Thyroid gland (tissue), 4 donors: ENCODE measurements around the gene TXLNB.

Source experiments
- CTCF ChIP-seq, 6 experiments: fragments of 200-600 bp in 3 of 6; fragments of 450-650 bp in 3 of 6; sonication (generic) in 3 of 6; IDR thresholded peaks; one replicate each; pipeline ENCODE4 v1.5.1; 2016 to 2019; ENCODE audit warnings: antibody characterized with exemption in 6 of 6, mild to moderate bottlenecking in 2 of 6, inconsistent platforms in 1 of 6, moderate library complexity in 1 of 6
- POLR2A ChIP-seq, 2 donors: fragments of 450-650 bp; IDR thresholded peaks; one replicate each; pipeline ENCODE4 v1.6.1; 2017; ENCODE audit warnings: antibody characterized with exemption in 2 of 2, mild to moderate bottlenecking in 2 of 2, moderate library complexity in 1 of 2

GRCh38 chr6:139257291-139257690 lies 34.5 kb downstream of the TXLNB start:
- TF ChIP-seq CTCF (IDR thresholded peaks at IDR 0.05) (no peak), POLR2A (IDR thresholded peaks at IDR 0.05) (no peak)
